Subcutaneous abdominal adipose tissue (tissue), 5 donors: ENCODE measurements around the gene CDH12.
"Not testable (repeated sequence)": the region's sequence is repeated elsewhere in the genome, so short reads cannot be mapped to it uniquely, and the experiment has no call there.

Source experiments
- H3K27ac ChIP-seq: one replicate; pipeline ENCODE4 v1.7.0; 2013; ENCODE audit warnings: low read depth, mild to moderate bottlenecking, inconsistent platforms, low read length, moderate library complexity
- H3K27me3 ChIP-seq, 5 donors: one replicate each; pipeline ENCODE4 v1.7.0; 2013; ENCODE audit warnings: low read length in 5 of 5, inconsistent platforms in 1 of 5; ENCODE audit not compliant: control insufficient read depth in 5 of 5, insufficient read depth in 4 of 5
- H3K36me3 ChIP-seq, 5 donors: one replicate each; pipeline ENCODE4 v1.7.0; 2013; ENCODE audit warnings: low read length in 5 of 5; ENCODE audit not compliant: control insufficient read depth in 5 of 5, insufficient read depth in 5 of 5
- H3K4me1 ChIP-seq, 5 donors: one replicate each; pipeline ENCODE4 v1.7.0; 2013; ENCODE audit warnings: low read length in 5 of 5, mild to moderate bottlenecking in 3 of 5, moderate library complexity in 1 of 5; ENCODE audit not compliant: control insufficient read depth in 5 of 5, insufficient read depth in 5 of 5
- H3K4me3 ChIP-seq, 5 donors: one replicate each; pipeline ENCODE4 v1.7.0; 2013; ENCODE audit warnings: low read length in 5 of 5, low read depth in 1 of 5
- H3K9ac ChIP-seq, 5 donors: one replicate each; pipeline ENCODE4 v1.7.0; 2013; ENCODE audit warnings: low read length in 5 of 5, mild to moderate bottlenecking in 4 of 5, moderate library complexity in 3 of 5
- H3K9me3 ChIP-seq, 5 donors: one replicate each; pipeline ENCODE4 v1.7.0; 2013; ENCODE audit warnings: low read length in 5 of 5; ENCODE audit not compliant: control insufficient read depth in 5 of 5
- donor health status: healthy.
- donor health status: healthy.
- donor health status: healthy.
- donor health status: healthy.
- donor health status: healthy.

Gene CDH12

GRCh38 chr5:22168704-22169103 lies 684.4 kb downstream of the CDH12 start:
- H3K36me3 ChIP-seq, H3K27ac ChIP-seq, H3K9me3 ChIP-seq, H3K27me3 ChIP-seq, H3K9ac ChIP-seq, H3K4me1 ChIP-seq, H3K4me3 ChIP-seq: not testable (repeated sequence)

- not testable (repeated sequence) for H3K36me3 ChIP-seq, H3K9me3 ChIP-seq, H3K4me3 ChIP-seq, H3K27me3 ChIP-seq, H3K4me1 ChIP-seq, H3K9ac ChIP-seq, H3K27ac ChIP-seq
Measured at GRCh38 chr5:22165931-22166330, 687.2 kb downstream of the CDH12 start.

- H3K27me3 ChIP-seq, H3K4me3 ChIP-seq, H3K9me3 ChIP-seq, H3K27ac ChIP-seq, H3K4me1 ChIP-seq, H3K36me3 ChIP-seq, H3K9ac ChIP-seq: not testable (repeated sequence)
Measured at GRCh38 chr5:22164910-22165748, 688.0 kb downstream of the CDH12 start.

GRCh38 chr5:22156953-22157352 lies 696.2 kb downstream of the CDH12 start:
- not testable (repeated sequence) for H3K27me3 ChIP-seq, H3K36me3 ChIP-seq, H3K27ac ChIP-seq, H3K9me3 ChIP-seq, H3K4me1 ChIP-seq, H3K9ac ChIP-seq, H3K4me3 ChIP-seq

GRCh38 chr5:22154779-22155178 lies 698.4 kb downstream of the CDH12 start:
- not testable (repeated sequence) for H3K9me3 ChIP-seq, H3K4me1 ChIP-seq, H3K27ac ChIP-seq, H3K36me3 ChIP-seq, H3K4me3 ChIP-seq, H3K9ac ChIP-seq, H3K27me3 ChIP-seq

- H3K9me3 ChIP-seq, H3K4me1 ChIP-seq, H3K27me3 ChIP-seq, H3K27ac ChIP-seq, H3K4me3 ChIP-seq, H3K36me3 ChIP-seq, H3K9ac ChIP-seq: not testable (repeated sequence)
Measured at GRCh38 chr5:22151801-22152200, 701.3 kb downstream of the CDH12 start.

GRCh38 chr5:22140418-22140817 lies 712.7 kb downstream of the CDH12 start:
- H3K9me3 ChIP-seq, H3K4me3 ChIP-seq, H3K27me3 ChIP-seq, H3K9ac ChIP-seq, H3K4me1 ChIP-seq, H3K27ac ChIP-seq, H3K36me3 ChIP-seq: not testable (repeated sequence)

- H3K36me3 ChIP-seq, H3K9me3 ChIP-seq, H3K27me3 ChIP-seq, H3K9ac ChIP-seq, H3K4me3 ChIP-seq, H3K4me1 ChIP-seq, H3K27ac ChIP-seq: not testable (repeated sequence)
Measured at GRCh38 chr5:22139662-22140300, 713.4 kb downstream of the CDH12 start.

- no peak overlapping the region for H3K27ac ChIP-seq
- no peaks in the 10 kb centered on the region for H3K4me1 ChIP-seq
- H3K36me3 ChIP-seq = no peaks in the 10 kb centered on the region
- H3K9me3 ChIP-seq = no peaks in the 10 kb centered on the region
- no peak overlapping the region for H3K9ac ChIP-seq
- H3K4me3 ChIP-seq = no peak overlapping the region
- H3K27me3 ChIP-seq = no peaks in the 10 kb centered on the region
Measured at GRCh38 chr5:22111320-22111719, 741.8 kb downstream of the CDH12 start.

GRCh38 chr5:22109315-22109714 lies 743.8 kb downstream of the CDH12 start:
- H3K27ac ChIP-seq = no peak overlapping the region
- H3K36me3 ChIP-seq = no peaks in the 10 kb centered on the region
- no peaks in the 10 kb centered on the region for H3K4me1 ChIP-seq
- H3K9me3 ChIP-seq = no peaks in the 10 kb centered on the region
- no peaks in the 10 kb centered on the region for H3K27me3 ChIP-seq
- no peak overlapping the region for H3K9ac ChIP-seq
- H3K4me3 ChIP-seq = no peak overlapping the region
